Urinary bladder (tissue), 2 donors: ENCODE data around the gene PGAP6. TPM values are rescaled to one million over a fixed set of nuclear protein-coding genes. Genes with fewer than 3 reads are reported as not detected.

Experiments used
- polyA plus RNA-seq: library from polyadenylated mRNA; stranded (reverse); fragments of 200-250 nt; gene quantifications from one replicate; pipeline ENCODE4 v1.2.3, GENCODE V29; 2013
- total RNA-seq: library from RNA; depleted of rRNA; stranded (reverse); fragments of >200 nt; gene quantifications from one replicate; pipeline ENCODE4 v1.2.3, GENCODE V29; 2014
- donor health status: healthy.

Gene PGAP6
- total and polyA plus RNA-seq, 2 donors: 15.9 to 53.8 TPM

Other genes starting within 250 kb of the PGAP6 start
- 9.7 TPM for gene NPRL3, start 243.3 kb downstream of the PGAP6 start, total RNA-seq
- 25.5 TPM for gene NPRL3, start 243.3 kb downstream of the PGAP6 start, polyA plus RNA-seq
- gene HBZ, start 229.3 kb downstream of the PGAP6 start, total RNA-seq: 0.85 TPM
- 0.47 TPM for gene HBZ, start 229.3 kb downstream of the PGAP6 start, polyA plus RNA-seq
- gene HBM, start 216.0 kb downstream of the PGAP6 start, total RNA-seq: 14.8 TPM
- gene HBM, start 216.0 kb downstream of the PGAP6 start, polyA plus RNA-seq: not detected
- gene HBA2, start 209.1 kb downstream of the PGAP6 start, total RNA-seq: 648 TPM
- 22.6 TPM for gene HBA2, start 209.1 kb downstream of the PGAP6 start, polyA plus RNA-seq
- 472 TPM for gene HBA1, start 205.3 kb downstream of the PGAP6 start, total RNA-seq
- gene HBA1, start 205.3 kb downstream of the PGAP6 start, polyA plus RNA-seq: 9.7 TPM
- not detected for gene HBQ1, start 201.5 kb downstream of the PGAP6 start, total RNA-seq
- not detected for gene HBQ1, start 201.5 kb downstream of the PGAP6 start, polyA plus RNA-seq
- gene LUC7L, start 152.5 kb downstream of the PGAP6 start, total RNA-seq: 112 TPM
- gene LUC7L, start 152.5 kb downstream of the PGAP6 start, polyA plus RNA-seq: 47.0 TPM
- 38.8 TPM for gene FAM234A, start 147.2 kb downstream of the PGAP6 start, total RNA-seq
- gene FAM234A, start 147.2 kb downstream of the PGAP6 start, polyA plus RNA-seq: 115 TPM
- 2.4 TPM for gene RGS11, start 106.0 kb downstream of the PGAP6 start, total RNA-seq
- 6.9 TPM for gene RGS11, start 106.0 kb downstream of the PGAP6 start, polyA plus RNA-seq
- gene ARHGDIG, start 101.4 kb downstream of the PGAP6 start, total RNA-seq: 2.3 TPM
- 0.95 TPM for gene ARHGDIG, start 101.4 kb downstream of the PGAP6 start, polyA plus RNA-seq
- 1.1 TPM for gene PDIA2, start 98.8 kb downstream of the PGAP6 start, total RNA-seq
- gene PDIA2, start 98.8 kb downstream of the PGAP6 start, polyA plus RNA-seq: 0.19 TPM
- 9.9 TPM for gene AXIN1, start 29.3 kb downstream of the PGAP6 start, total RNA-seq
- gene AXIN1, start 29.3 kb downstream of the PGAP6 start, polyA plus RNA-seq: 25.0 TPM
- gene MRPL28, start 11.4 kb downstream of the PGAP6 start, total RNA-seq: 20.3 TPM
- gene MRPL28, start 11.4 kb downstream of the PGAP6 start, polyA plus RNA-seq: 81.1 TPM
- 29.0 TPM for gene NME4, start 15.2 kb upstream of the PGAP6 start, total RNA-seq
- gene NME4, start 15.2 kb upstream of the PGAP6 start, polyA plus RNA-seq: 246 TPM
- gene DECR2, start 19.9 kb upstream of the PGAP6 start, total RNA-seq: 5.3 TPM
- gene DECR2, start 19.9 kb upstream of the PGAP6 start, polyA plus RNA-seq: 20.6 TPM
- 16.8 TPM for gene RAB11FIP3, start 43.7 kb upstream of the PGAP6 start, total RNA-seq
- 57.0 TPM for gene RAB11FIP3, start 43.7 kb upstream of the PGAP6 start, polyA plus RNA-seq
- 12.7 TPM for gene CAPN15, start 145.7 kb upstream of the PGAP6 start, total RNA-seq
- gene CAPN15, start 145.7 kb upstream of the PGAP6 start, polyA plus RNA-seq: 30.3 TPM
- gene PRR35, start 178.4 kb upstream of the PGAP6 start, total RNA-seq: not detected
- gene PRR35, start 178.4 kb upstream of the PGAP6 start, polyA plus RNA-seq: not detected
- gene NHLRC4, start 185.0 kb upstream of the PGAP6 start, total RNA-seq: 1.0 TPM
- gene NHLRC4, start 185.0 kb upstream of the PGAP6 start, polyA plus RNA-seq: 1.8 TPM
- 11.8 TPM for gene PIGQ, start 188.0 kb upstream of the PGAP6 start, total RNA-seq
- 39.0 TPM for gene PIGQ, start 188.0 kb upstream of the PGAP6 start, polyA plus RNA-seq
- gene RAB40C, start 208.1 kb upstream of the PGAP6 start, total RNA-seq: 6.9 TPM
- gene RAB40C, start 208.1 kb upstream of the PGAP6 start, polyA plus RNA-seq: 30.9 TPM
- 0.37 TPM for gene WFIKKN1, start 249.0 kb upstream of the PGAP6 start, total RNA-seq
- gene WFIKKN1, start 249.0 kb upstream of the PGAP6 start, polyA plus RNA-seq: 0.30 TPM